OCI-LY7 (cell line): ENCODE data around the gene TBC1D1. TPM values are rescaled to one million over a fixed set of nuclear protein-coding genes. Genes with fewer than 3 reads are reported as not detected.

Experiments used
- BruUV-seq: library from RNA; stranded (reverse); fragments of 400-500 nt; replicated peaks from 2 replicates; lab custom pipeline; 2021; lab: Mats Ljungman, UMichigan
- CTCF ChIA-PET: fragments of 300-600 bp; sonication (Branson Sonifier 250); formaldehyde crosslinking; loops from one replicate; lab custom pipeline; 2022; ENCODE audit warnings: antibody characterized with exemption; ENCODE audit not compliant: unreplicated experiment; lab: Charles Lee
- POLR2A ChIA-PET: fragments of 300-600 bp; sonication (Branson Sonifier 250); formaldehyde crosslinking; loops from one replicate; lab custom pipeline; 2022; ENCODE audit warnings: antibody characterized with exemption; lab: Charles Lee
- DNase-seq: peaks from one replicate; pipeline ENCODE4 v3.0.0-alpha.2; 2015; ENCODE audit warnings: low spot score
- H2AFZ ChIP-seq: fragments of 200-600 bp; sonication (generic), shearing (Covaris generic); 2 replicates; pipeline ENCODE4 v1.6.1; 2014; ENCODE audit warnings: mild to moderate bottlenecking, antibody characterized with exemption, low read length, moderate library complexity
- H3K27ac ChIP-seq: fragments of 200-600 bp; sonication (generic); 2 replicates; pipeline ENCODE4 v1.5.1; 2014; ENCODE audit warnings: mixed run types, low read depth, mild to moderate bottlenecking, moderate library complexity, low read length, inconsistent platforms; ENCODE audit not compliant: poor library complexity, severe bottlenecking
- H3K36me3 ChIP-seq: fragments of 200-600 bp; sonication (generic); 2 replicates; pipeline ENCODE4 v1.6.1; 2014; ENCODE audit warnings: mild to moderate bottlenecking, antibody characterized with exemption, low read length, moderate library complexity, mixed read lengths; ENCODE audit not compliant: insufficient read depth
- H3K4me1 ChIP-seq: fragments of 200-600 bp; sonication (generic); 2 replicates; pipeline ENCODE4 v1.5.1; 2014; ENCODE audit warnings: mild to moderate bottlenecking, low read length; ENCODE audit not compliant: insufficient read depth, poor library complexity, severe bottlenecking
- H3K4me2 ChIP-seq: fragments of 200-600 bp; sonication (generic); 2 replicates; pipeline ENCODE4 v1.6.1; 2014; ENCODE audit warnings: mild to moderate bottlenecking, low read length
- H3K4me3 ChIP-seq: fragments of 200-600 bp; sonication (generic); 2 replicates; pipeline ENCODE4 v1.5.1; 2014; ENCODE audit warnings: mild to moderate bottlenecking, low read depth, low read length; ENCODE audit not compliant: poor library complexity, severe bottlenecking
- H3K79me2 ChIP-seq: fragments of 200-600 bp; sonication (generic); 2 replicates; pipeline ENCODE4 v1.6.1; 2016; ENCODE audit warnings: low read depth, mild to moderate bottlenecking, low read length, moderate library complexity, mixed read lengths; ENCODE audit not compliant: insufficient read depth
- H3K9me2 ChIP-seq: fragments of 200-600 bp; sonication (generic); 2 replicates; pipeline ENCODE4 v1.6.1; 2016; ENCODE audit warnings: mild to moderate bottlenecking, low read length, mixed read lengths; ENCODE audit not compliant: insufficient read depth
- H3K9me3 ChIP-seq: fragments of 200-600 bp; sonication (generic); 2 replicates; pipeline ENCODE4 v1.6.1; 2014; ENCODE audit warnings: mild to moderate bottlenecking, mixed run types, low read length, mixed read lengths
- H4K20me1 ChIP-seq: fragments of 200-600 bp; sonication (generic); 2 replicates; pipeline ENCODE4 v1.6.1; 2014; ENCODE audit warnings: mild to moderate bottlenecking, antibody characterized with exemption, low read length, moderate library complexity, mixed read lengths; ENCODE audit not compliant: insufficient read depth
- EZH2phosphoT487 ChIP-seq: fragments of 200-600 bp; sonication (generic); IDR thresholded peaks from 2 replicates; pipeline ENCODE4 v1.6.1; 2018; ENCODE audit warnings: low read depth, borderline replicate concordance, mild to moderate bottlenecking, mixed run types, antibody characterized with exemption, low read length, moderate library complexity, mixed read lengths
- intact Hi-C: fragments of 100-400 bp; cut with micrococcal nuclease; formaldehyde crosslinking; loops from one replicate; pipeline ENCODE4 v1.10.0; 2022; ENCODE audit not compliant: unreplicated experiment
- total RNA-seq, 2 experiments: library from RNA; depleted of rRNA in 1 of 2; stranded (reverse); fragments of >200 nt in 1 of 2; shearing (Covaris generic) in 1 of 2; gene quantifications; 2 replicates each; pipeline ENCODE4 v1.2.3, GENCODE V29; 2014 to 2022
- TF ChIP-seq, protein P1 (sequence below): fragments of 200-600 bp; sonication (generic); conservative IDR thresholded peaks from 2 replicates; pipeline ENCODE4 v1.5.1; 2014; ENCODE audit warnings: mild to moderate bottlenecking, antibody characterized with exemption, low read length, moderate library complexity, mixed read lengths

Gene TBC1D1
- total RNA-seq, 2 experiments from 2014 or later = 539 to 545 TPM

DNA sequence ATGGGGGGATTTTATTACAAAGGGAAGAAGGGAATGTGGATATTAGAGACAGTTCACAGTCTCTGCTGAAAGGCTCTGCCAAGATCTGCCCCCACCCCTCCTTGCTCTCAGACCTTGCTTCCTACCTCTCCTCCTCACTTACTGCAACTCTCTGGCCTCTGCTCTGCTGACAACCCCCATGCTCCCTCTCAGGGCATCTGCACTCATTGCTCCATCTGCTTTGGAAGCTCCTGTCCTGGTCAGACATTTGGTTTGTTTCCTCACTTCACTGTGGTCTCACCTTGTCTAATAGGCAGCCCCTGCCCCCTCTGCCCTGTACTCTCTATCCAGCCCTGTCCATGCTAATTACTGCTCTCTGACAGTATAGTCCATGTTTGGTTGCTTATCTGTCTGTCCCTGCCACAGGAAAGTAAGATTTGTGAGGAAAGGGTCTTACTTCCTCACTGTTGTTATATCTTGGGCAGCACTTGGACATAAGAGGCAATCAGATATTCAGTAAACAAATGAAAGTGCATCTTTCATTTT, 258.6 kb downstream of the TBC1D1 start:
- TF ChIP-seq EZH2phosphoT487 = no peak
- TF ChIP-seq, protein P1, sequence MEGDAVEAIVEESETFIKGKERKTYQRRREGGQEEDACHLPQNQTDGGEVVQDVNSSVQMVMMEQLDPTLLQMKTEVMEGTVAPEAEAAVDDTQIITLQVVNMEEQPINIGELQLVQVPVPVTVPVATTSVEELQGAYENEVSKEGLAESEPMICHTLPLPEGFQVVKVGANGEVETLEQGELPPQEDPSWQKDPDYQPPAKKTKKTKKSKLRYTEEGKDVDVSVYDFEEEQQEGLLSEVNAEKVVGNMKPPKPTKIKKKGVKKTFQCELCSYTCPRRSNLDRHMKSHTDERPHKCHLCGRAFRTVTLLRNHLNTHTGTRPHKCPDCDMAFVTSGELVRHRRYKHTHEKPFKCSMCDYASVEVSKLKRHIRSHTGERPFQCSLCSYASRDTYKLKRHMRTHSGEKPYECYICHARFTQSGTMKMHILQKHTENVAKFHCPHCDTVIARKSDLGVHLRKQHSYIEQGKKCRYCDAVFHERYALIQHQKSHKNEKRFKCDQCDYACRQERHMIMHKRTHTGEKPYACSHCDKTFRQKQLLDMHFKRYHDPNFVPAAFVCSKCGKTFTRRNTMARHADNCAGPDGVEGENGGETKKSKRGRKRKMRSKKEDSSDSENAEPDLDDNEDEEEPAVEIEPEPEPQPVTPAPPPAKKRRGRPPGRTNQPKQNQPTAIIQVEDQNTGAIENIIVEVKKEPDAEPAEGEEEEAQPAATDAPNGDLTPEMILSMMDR = no peak
- intact Hi-C loops = loop anchor here (10.0 kb wide), 1 partner anchor 345 kb away; no protein-coding TSS in a partner anchor
- H3K4me1 ChIP-seq = no peaks in the 10 kb centered on the region
- H3K79me2 ChIP-seq = no peaks in the 10 kb centered on the region
- POLR2A ChIA-PET = interaction anchor here (1.2 kb wide), 1 partner anchor 9 kb away, joined by 3 read pairs; no protein-coding TSS in a partner anchor
- no peak for DNase-seq
- CTCF ChIA-PET = no interaction called here
- no TSS peak for BruUV-seq
- H3K9me2 ChIP-seq = no peaks in the 10 kb centered on the region
- H3K36me3 ChIP-seq = no peaks in the 10 kb centered on the region
- no peak overlapping the region for H3K4me3 ChIP-seq
- no peaks in the 10 kb centered on the region for H3K9me3 ChIP-seq
- no peak overlapping the region for H3K4me2 ChIP-seq
- no peaks in the 10 kb centered on the region for H4K20me1 ChIP-seq
- H2AFZ ChIP-seq = no peak overlapping the region
- no peak overlapping the region for H3K27ac ChIP-seq

DNA sequence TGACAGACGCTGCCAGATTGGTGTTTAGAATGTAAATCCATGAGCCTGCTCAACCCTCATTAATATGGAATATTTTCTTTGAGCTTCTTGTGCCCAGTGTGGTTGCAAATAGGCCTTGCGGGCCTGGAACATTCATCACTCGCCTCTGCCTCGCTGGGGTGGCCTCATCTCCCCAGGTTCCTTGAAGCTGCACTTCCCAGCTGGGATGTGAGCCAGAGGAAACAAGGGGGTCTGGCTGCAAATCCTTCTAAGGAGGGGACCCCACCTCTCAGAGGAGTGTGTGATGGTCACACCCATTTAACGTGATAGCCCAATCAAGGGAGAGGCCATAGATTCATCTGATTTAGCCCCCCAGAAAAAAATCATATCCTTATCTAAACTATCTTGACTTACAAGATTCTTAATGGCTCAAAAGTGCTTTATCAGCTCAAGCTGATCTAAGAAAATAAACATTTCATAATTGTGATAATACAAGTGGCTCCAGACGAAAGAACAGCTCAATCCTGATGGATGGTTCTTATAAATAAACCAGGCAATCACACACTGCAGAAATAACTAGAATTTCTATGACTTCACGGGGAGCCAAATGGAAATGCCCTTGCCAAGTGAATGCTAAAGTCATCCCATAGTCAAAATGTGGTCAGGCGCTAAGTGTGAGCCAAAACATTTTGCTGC, 259.2 kb downstream of the TBC1D1 start:
- no peaks in the 10 kb centered on the region for H4K20me1 ChIP-seq
- TF ChIP-seq, protein P1 = no peak
- TF ChIP-seq EZH2phosphoT487 = no peak
- no peak overlapping the region for H3K4me2 ChIP-seq
- ChIA-PET POLR2A (interaction anchor here (1.2 kb wide), 1 partner anchor 10 kb away, joined by 3 read pairs; no protein-coding TSS in a partner anchor), CTCF (no interaction called here)
- intact Hi-C loops = loop anchor here (10.0 kb wide), 1 partner anchor 345 kb away; no protein-coding TSS in a partner anchor
- no peaks in the 10 kb centered on the region for H3K9me3 ChIP-seq
- H3K79me2 ChIP-seq = no peaks in the 10 kb centered on the region
- no TSS peak for BruUV-seq
- no peak for DNase-seq
- no peaks in the 10 kb centered on the region for H3K36me3 ChIP-seq
- H3K9me2 ChIP-seq = no peaks in the 10 kb centered on the region
- H2AFZ ChIP-seq = no peak overlapping the region
- no peak overlapping the region for H3K27ac ChIP-seq
- no peak overlapping the region for H3K4me3 ChIP-seq
- H3K4me1 ChIP-seq = no peaks in the 10 kb centered on the region

DNA sequence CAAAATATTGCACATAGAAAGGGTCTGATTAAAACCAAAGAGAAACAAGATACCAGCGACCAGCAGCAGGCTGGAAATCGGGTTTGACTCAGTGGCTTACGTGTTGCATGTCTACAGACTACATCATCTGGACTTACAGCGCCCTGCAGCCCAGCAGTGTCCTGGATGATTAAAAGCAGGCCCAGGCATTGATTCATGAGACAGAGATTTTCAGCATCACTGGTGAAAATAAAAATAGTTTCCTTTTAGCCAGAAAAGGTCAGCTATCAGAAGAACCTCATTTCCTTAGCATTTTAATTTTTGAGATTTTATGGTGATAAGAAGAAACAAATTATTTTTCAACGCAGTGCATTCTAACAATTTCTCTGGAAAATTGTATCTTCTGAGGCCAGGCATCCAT, 259.9 kb downstream of the TBC1D1 start:
- Histone ChIP-seq H3K27ac (no peak overlapping the region), H4K20me1 (no peaks in the 10 kb centered on the region), H3K36me3 (no peaks in the 10 kb centered on the region), H2AFZ (no peak overlapping the region), H3K4me1 (no peaks in the 10 kb centered on the region), H3K9me2 (no peaks in the 10 kb centered on the region), H3K9me3 (no peaks in the 10 kb centered on the region), H3K4me3 (no peak overlapping the region), H3K4me2 (no peak overlapping the region), H3K79me2 (no peaks in the 10 kb centered on the region)
- BruUV-seq = no TSS peak
- ChIA-PET POLR2A (interaction anchor here (1.2 kb wide), 1 partner anchor 10 kb away, joined by 3 read pairs; no protein-coding TSS in a partner anchor), CTCF (no interaction called here)
- no peak for DNase-seq
- no peak for TF ChIP-seq EZH2phosphoT487
- TF ChIP-seq, protein P1 = no peak
- intact Hi-C loops = no loop called here
